Adrenal gland (tissue), 5 donors: Measurements from ENCODE around the gene MGAT2.
"Not testable (repeated sequence)": the region's sequence is repeated elsewhere in the genome, so short reads cannot be mapped to it uniquely, and the experiment has no call there.

Source experiments
- CTCF ChIP-seq, 6 experiments: fragments of 450-650 bp in 4 of 6; fragments of 200-600 bp in 2 of 6; sonication (generic) in 1 of 6; IDR thresholded peaks; 1 replicate in 5 of 6; 2 replicates in 1 of 6; pipeline versions ENCODE4 v1.5.1 to v1.8.0; 2016 to 2021; ENCODE audit warnings: antibody characterized with exemption in 6 of 6, mild to moderate bottlenecking in 2 of 6, moderate library complexity in 1 of 6
- POLR2A ChIP-seq, 2 donors: fragments of 450-650 bp; IDR thresholded peaks; one replicate each; pipeline ENCODE4 v1.6.1; 2017; ENCODE audit warnings: antibody characterized with exemption in 2 of 2, mild to moderate bottlenecking in 2 of 2, moderate library complexity in 1 of 2
- donor health status: DM: no; HTN: no; CAD: no.

GRCh38 chr14:49584981-49585640 lies 35.5 kb upstream of the MGAT2 start:
- not testable (repeated sequence) for TF ChIP-seq CTCF, POLR2A (IDR thresholded peaks at IDR 0.05)
